Skeletal muscle tissue (tissue), 5 donors: ENCODE measurements around the gene NPIPB12. TPM values are rescaled to one million over a fixed set of nuclear protein-coding genes. Genes with fewer than 3 reads are reported as not detected.
"Not testable (repeated sequence)": the region's sequence is repeated elsewhere in the genome, so short reads cannot be mapped to it uniquely, and the experiment has no call there.

Experiments
- H3K27ac ChIP-seq: one replicate; pipeline ENCODE4 v1.7.0; 2013; ENCODE audit warnings: mild to moderate bottlenecking, low read depth, low read length, inconsistent platforms
- H3K27me3 ChIP-seq, 3 donors: one replicate each; pipeline ENCODE4 v1.7.0; 2013; ENCODE audit warnings: low read length in 3 of 3; ENCODE audit not compliant: control insufficient read depth in 3 of 3, insufficient read depth in 3 of 3
- H3K36me3 ChIP-seq, 3 donors: one replicate each; pipeline ENCODE4 v1.7.0; 2013; ENCODE audit warnings: low read length in 3 of 3; ENCODE audit not compliant: control insufficient read depth in 3 of 3, insufficient read depth in 3 of 3
- H3K4me1 ChIP-seq, 3 donors: one replicate each; pipeline ENCODE4 v1.7.0; 2013; ENCODE audit warnings: low read length in 3 of 3, mild to moderate bottlenecking in 3 of 3; ENCODE audit not compliant: control insufficient read depth in 3 of 3, insufficient read depth in 3 of 3
- H3K4me3 ChIP-seq, 3 donors: one replicate each; pipeline ENCODE4 v1.7.0; 2013; ENCODE audit warnings: low read length in 3 of 3
- H3K9ac ChIP-seq, 3 donors: one replicate each; pipeline ENCODE4 v1.7.0; 2013; ENCODE audit warnings: low read length in 3 of 3, mild to moderate bottlenecking in 3 of 3, moderate library complexity in 2 of 3, low read depth in 1 of 3
- H3K9me3 ChIP-seq, 3 donors: one replicate each; pipeline ENCODE4 v1.7.0; 2013; ENCODE audit warnings: low read length in 3 of 3; ENCODE audit not compliant: control insufficient read depth in 3 of 3
- small RNA-seq: library from RNA; depleted of rRNA; stranded (forward); fragments of <200 nt; gene quantifications from one replicate; pipeline ENCODE3, GENCODE V24; 2014
- total RNA-seq: library from RNA; depleted of rRNA; stranded (reverse); fragments of >200 nt; gene quantifications from one replicate; pipeline ENCODE4 v1.2.3, GENCODE V29; 2014
- donor health status: Osteomylitis.

Gene NPIPB12
- total RNA-seq, 1 donor from 2014 or later = 11.0 TPM

- H3K9me3 ChIP-seq, H3K27ac ChIP-seq, H3K4me1 ChIP-seq, H3K36me3 ChIP-seq, H3K9ac ChIP-seq, H3K27me3 ChIP-seq, H3K4me3 ChIP-seq: not testable (repeated sequence)
These were observed 48.5 kb downstream of the NPIPB12 start for GRCh38 chr16:29457660-29458059.

- not testable (repeated sequence) for H3K27me3 ChIP-seq
These were observed 51.4 kb downstream of the NPIPB12 start for GRCh38 chr16:29454828-29455227.

DNA sequence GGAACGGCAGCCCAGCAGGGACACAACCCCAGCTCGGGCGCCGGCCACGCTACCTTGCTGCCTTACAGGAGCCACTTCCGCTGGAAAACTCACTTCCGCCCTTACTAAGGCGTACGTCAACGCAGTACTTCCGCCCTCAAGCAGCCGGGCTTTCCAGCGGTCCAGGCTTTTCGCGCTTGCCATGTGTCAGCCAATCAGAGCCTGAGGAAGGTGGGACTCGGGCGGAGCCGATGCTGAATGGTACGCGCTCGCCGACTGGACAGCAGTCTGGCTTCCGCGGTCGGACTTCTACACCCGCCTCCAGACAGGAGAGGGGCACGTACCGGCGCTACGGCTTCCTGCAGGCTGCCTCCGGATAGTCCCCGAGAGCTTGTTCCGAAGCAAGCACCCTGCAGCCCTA is 51.9 kb downstream of the NPIPB12 start, which contains the start of the genes BOLA2 and SLX1B:
BOLA2 (minus strand) TSS at position 83 of the 400 bp plus-strand sequence. CDS start 98 bp downstream, outside the sequence.
SLX1B (plus strand) TSS at position 265 of the 400 bp plus-strand sequence.
- H3K4me3 ChIP-seq, H3K4me1 ChIP-seq, H3K27ac ChIP-seq, H3K9ac ChIP-seq, H3K36me3 ChIP-seq, H3K27me3 ChIP-seq, H3K9me3 ChIP-seq: not testable (repeated sequence)

More at GRCh38 chr16:29454828-29455227, 51.4 kb downstream of the NPIPB12 start:
- H3K9ac ChIP-seq, H3K4me1 ChIP-seq, H3K27ac ChIP-seq, H3K9me3 ChIP-seq, H3K4me3 ChIP-seq, H3K36me3 ChIP-seq: not testable (repeated sequence)

DNA sequence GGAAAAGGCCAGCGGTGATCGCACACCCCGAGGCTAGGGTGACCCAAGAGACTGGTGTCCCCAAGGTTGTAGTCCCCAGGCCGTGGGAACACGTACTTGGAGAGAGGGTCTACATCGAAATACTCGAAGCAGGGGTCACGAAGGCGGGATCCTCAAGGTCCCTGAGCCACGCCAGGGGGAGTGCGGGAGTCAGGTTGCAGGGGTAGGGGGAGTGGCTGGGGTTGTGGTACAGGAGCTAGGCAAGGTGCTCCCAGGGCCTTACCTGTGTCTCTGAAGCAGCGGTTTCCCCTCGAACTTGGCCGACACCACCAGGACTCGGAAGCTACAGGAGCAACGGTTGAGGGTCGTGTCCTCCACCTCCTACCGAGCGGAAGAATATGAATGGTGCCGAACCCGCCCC is 52.5 kb downstream of the NPIPB12 start:
- H3K27ac ChIP-seq, H3K4me1 ChIP-seq, H3K4me3 ChIP-seq, H3K9ac ChIP-seq, H3K27me3 ChIP-seq, H3K36me3 ChIP-seq, H3K9me3 ChIP-seq: not testable (repeated sequence)

Small RNA genes lying within 50 kb of the gene (small RNA-seq; reads per million reads assigned to genes)
- gene AC133555.2 = not detected

Other genes with a start within 250 kb of the NPIPB12 start
- not detected for gene NPIPB11, start 99.7 kb downstream of the NPIPB12 start, total RNA-seq
- gene BOLA2, start 52.1 kb downstream of the NPIPB12 start, total RNA-seq = 25.6 TPM
- 2.6 TPM for gene SLX1B, start 51.9 kb downstream of the NPIPB12 start, total RNA-seq
- gene SULT1A4, start 46.5 kb downstream of the NPIPB12 start, total RNA-seq = 2.6 TPM
- gene SPN, start 156.8 kb upstream of the NPIPB12 start, total RNA-seq = 1.0 TPM
- gene QPRT, start 172.8 kb upstream of the NPIPB12 start, total RNA-seq = 34.4 TPM
- gene C16orf54, start 239.6 kb upstream of the NPIPB12 start, total RNA-seq = 1.0 TPM